LHCN-M2 (cell line): Measurements from ENCODE around the gene CRMP1. TPM values are rescaled to one million over a fixed set of nuclear protein-coding genes. Genes with fewer than 3 reads are reported as not detected.
"Not testable (repeated sequence)": the region's sequence is repeated elsewhere in the genome, so short reads cannot be mapped to it uniquely, and the experiment has no call there.

ENCODE experiments used
- DNase-seq: peaks from one replicate; pipeline ENCODE4 v3.0.0-alpha.2; 2012; ENCODE audit warnings: low read depth
- total RNA-seq: library from RNA; depleted of rRNA; stranded (reverse); fragments of >200 nt; gene quantifications from 2 replicates; pipeline ENCODE4 v1.2.3, GENCODE V29; 2014

The CRMP1 gene
- total RNA-seq, 1 experiment from 2014 or later, result 7.3 TPM

GRCh38 chr4:5824635-5825034 is 68.3 kb downstream of the CRMP1 start:
- peak; percentile 60 for DNase-seq

GRCh38 chr4:5824227-5824626 is 68.7 kb downstream of the CRMP1 start:
- DNase-seq, result no peak

GRCh38 chr4:5823542-5824211 is 69.2 kb downstream of the CRMP1 start:
- DNase-seq, result no peak

GRCh38 chr4:5822619-5823018 is 70.3 kb downstream of the CRMP1 start:
- DNase-seq, result no peak

GRCh38 chr4:5821665-5822358 is 71.1 kb downstream of the CRMP1 start:
- no peak for DNase-seq

- no peak for DNase-seq
Observed at GRCh38 chr4:5816851-5817375, 76.0 kb downstream of the CRMP1 start.

- no peak for DNase-seq
Observed at GRCh38 chr4:5816101-5816500, 76.8 kb downstream of the CRMP1 start.

- DNase-seq, result no peak
Observed at GRCh38 chr4:5815641-5816040, 77.2 kb downstream of the CRMP1 start.

- no peak for DNase-seq
Observed at GRCh38 chr4:5814421-5814820, 78.5 kb downstream of the CRMP1 start.

GRCh38 chr4:5813882-5814255 is 79.0 kb downstream of the CRMP1 start:
- no peak for DNase-seq

- peak; percentile 74 for DNase-seq
Observed at GRCh38 chr4:5812506-5813229, 80.2 kb downstream of the CRMP1 start.

GRCh38 chr4:5812057-5812456 is 80.8 kb downstream of the CRMP1 start:
- DNase-seq, result not testable (repeated sequence)

GRCh38 chr4:5810770-5811430 is 82.0 kb downstream of the CRMP1 start:
- DNase-seq, result no peak

- DNase-seq, result no peak
Observed at GRCh38 chr4:5810151-5810550, 82.7 kb downstream of the CRMP1 start.

GRCh38 chr4:5809216-5809776 is 83.6 kb downstream of the CRMP1 start:
- no peak for DNase-seq

- DNase-seq, result peak; percentile 46
Observed at GRCh38 chr4:5808081-5808741, 84.7 kb downstream of the CRMP1 start.

- no peak for DNase-seq
Observed at GRCh38 chr4:5805270-5805669, 87.6 kb downstream of the CRMP1 start.

GRCh38 chr4:5804656-5805055 is 88.2 kb downstream of the CRMP1 start:
- DNase-seq, result no peak

GRCh38 chr4:5802565-5802964 is 90.3 kb downstream of the CRMP1 start:
- DNase-seq, result no peak

GRCh38 chr4:5801696-5802095 is 91.2 kb downstream of the CRMP1 start:
- DNase-seq, result no peak

- no peak for DNase-seq
Observed at GRCh38 chr4:5800496-5800895, 92.4 kb downstream of the CRMP1 start.
